22Rv1 (cell line): ENCODE data around the gene FIG4.
"Not testable (repeated sequence)": the region's sequence is repeated elsewhere in the genome, so short reads cannot be mapped to it uniquely, and the experiment has no call there.

ENCODE experiments used
- H3K27ac ChIP-seq: fragments of 450-650 bp; 2 replicates; pipeline ENCODE4 v1.5.1; 2017
- ZFX ChIP-seq: fragments of 450-650 bp; IDR thresholded peaks from 2 replicates; pipeline ENCODE4 v1.6.1; 2017; ENCODE audit warnings: antibody characterized with exemption, borderline replicate concordance
- TF ChIP-seq, protein P1 (sequence below): fragments of 450-650 bp; IDR thresholded peaks from 2 replicates; pipeline ENCODE4 v1.5.1; 2017; ENCODE audit warnings: mild to moderate bottlenecking

FIG4 gene

DNA sequence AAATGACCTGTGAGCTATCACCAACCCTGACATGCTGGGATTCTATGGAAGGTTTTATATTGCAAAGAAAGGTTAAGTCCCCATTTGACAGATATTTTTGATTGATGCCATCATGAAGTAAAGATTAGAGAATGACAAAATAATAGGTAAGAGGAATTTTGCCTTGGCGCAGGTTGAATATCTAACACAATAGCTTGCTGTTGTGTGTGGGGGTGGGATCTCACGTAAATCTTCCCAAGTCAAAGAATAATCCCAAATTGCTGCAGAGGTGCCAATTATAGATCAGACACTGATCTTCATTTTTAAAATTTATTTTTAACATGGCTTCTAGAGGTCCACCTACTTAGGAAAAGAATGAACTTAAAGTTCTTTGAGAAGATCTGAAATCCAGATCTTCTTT is 135.5 kb downstream of the FIG4 start:
- no peak overlapping the region for H3K27ac ChIP-seq
- no peak for TF ChIP-seq ZFX
- TF ChIP-seq, protein P1, sequence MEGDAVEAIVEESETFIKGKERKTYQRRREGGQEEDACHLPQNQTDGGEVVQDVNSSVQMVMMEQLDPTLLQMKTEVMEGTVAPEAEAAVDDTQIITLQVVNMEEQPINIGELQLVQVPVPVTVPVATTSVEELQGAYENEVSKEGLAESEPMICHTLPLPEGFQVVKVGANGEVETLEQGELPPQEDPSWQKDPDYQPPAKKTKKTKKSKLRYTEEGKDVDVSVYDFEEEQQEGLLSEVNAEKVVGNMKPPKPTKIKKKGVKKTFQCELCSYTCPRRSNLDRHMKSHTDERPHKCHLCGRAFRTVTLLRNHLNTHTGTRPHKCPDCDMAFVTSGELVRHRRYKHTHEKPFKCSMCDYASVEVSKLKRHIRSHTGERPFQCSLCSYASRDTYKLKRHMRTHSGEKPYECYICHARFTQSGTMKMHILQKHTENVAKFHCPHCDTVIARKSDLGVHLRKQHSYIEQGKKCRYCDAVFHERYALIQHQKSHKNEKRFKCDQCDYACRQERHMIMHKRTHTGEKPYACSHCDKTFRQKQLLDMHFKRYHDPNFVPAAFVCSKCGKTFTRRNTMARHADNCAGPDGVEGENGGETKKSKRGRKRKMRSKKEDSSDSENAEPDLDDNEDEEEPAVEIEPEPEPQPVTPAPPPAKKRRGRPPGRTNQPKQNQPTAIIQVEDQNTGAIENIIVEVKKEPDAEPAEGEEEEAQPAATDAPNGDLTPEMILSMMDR: no peak

DNA sequence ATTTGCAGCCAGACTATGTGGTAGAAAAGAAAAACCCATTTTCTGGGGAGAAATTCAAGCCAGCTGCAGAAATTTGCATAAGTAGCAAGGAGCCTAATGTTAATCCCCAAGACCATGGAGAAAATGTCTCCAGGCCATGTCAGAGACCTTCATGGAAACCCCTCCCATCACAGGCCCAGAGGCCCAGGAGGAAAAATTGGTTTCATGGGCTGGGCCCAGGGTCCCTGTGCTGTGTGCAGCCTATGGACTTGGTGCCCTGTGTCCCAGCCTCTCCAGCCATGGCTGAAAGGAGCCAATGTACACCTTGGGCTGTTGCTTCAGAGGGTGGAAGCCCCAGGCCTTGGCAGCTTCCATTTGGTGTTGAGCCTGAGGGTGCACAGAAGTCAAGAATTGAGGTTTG is 140.3 kb downstream of the FIG4 start:
- H3K27ac ChIP-seq: not testable (repeated sequence)

DNA sequence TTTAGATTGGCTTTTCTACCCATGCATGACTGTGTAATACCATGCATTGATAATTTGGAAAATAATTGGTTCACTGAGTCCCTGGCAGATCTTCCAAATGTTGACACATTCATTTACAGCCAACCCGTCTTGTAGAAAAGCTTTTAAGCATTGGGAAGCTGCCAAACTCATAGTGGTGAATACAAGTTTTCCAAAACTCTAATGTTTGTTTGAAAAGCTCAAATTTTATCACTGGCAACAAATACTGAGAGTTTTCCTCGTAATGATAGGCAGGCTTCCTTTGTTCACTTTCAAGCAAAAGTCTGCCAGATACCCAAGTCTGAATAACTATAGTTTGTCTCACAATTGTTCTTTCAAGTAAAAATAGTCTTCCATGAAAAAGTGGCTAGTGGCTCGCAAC is 143.0 kb downstream of the FIG4 start:
- H3K27ac ChIP-seq: no peak overlapping the region
- TF ChIP-seq, protein P1: no peak
- no peak for TF ChIP-seq ZFX

DNA sequence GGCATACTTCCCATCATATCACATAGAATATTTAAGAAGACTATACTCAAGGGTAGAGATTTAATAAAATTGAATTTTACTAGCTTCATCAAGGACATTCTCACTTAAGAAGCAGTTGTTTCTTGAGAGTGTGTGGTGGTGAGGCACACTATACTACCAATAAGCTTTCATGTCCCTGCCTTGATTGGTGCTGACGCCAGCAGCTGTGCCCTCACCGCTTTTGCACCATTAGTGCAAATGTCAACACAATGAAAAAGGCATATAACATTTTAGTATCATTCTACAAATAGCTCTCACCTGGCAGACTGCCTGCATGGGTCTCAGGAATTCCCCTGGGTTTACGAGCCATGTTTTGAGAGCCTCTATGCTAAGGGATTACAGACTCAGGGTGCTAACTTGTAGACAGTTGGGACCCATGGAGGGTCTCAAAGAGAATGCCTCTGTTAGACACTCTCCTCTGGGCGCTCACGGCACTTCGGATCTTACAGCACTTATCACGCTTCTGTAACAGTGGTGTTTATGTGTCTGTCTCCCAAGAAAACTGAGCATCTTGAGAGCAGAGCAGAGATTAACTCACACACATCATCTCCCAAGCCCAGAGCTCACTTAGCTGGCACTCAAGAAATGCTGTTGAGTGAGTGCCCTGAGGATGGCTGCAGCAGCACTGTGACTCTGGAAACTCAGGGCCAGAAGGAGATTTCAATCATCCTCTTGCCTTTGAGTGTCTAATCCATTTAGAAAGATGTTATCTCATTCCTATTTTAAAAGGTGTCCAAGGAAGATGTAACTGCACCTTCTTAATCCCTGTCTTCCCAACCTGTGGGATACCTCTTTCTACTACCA is 143.7 kb downstream of the FIG4 start:
- TF ChIP-seq, protein P1: no peak
- no peak for TF ChIP-seq ZFX
- no peak overlapping the region for H3K27ac ChIP-seq

DNA sequence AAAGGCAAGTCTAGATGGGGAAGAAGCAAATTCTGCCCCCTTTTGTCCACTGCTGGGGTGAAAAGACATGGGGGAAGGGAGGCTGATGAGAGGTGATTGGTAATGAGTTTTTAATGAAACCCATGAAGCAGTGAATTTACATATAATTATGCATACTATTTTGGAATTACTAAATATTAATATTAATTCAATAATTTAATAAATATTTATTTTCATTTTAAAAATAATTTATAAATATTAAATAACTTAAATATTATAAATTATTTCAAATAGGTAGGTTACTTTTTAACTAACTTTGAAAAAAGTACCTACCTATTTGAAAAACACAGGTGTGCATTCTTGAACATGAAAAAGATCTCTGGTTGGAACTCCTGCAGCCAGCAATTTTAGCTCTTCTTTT is 148.9 kb downstream of the FIG4 start:
- H3K27ac ChIP-seq: no peak overlapping the region
- TF ChIP-seq, protein P1: no peak
- TF ChIP-seq ZFX: no peak

DNA sequence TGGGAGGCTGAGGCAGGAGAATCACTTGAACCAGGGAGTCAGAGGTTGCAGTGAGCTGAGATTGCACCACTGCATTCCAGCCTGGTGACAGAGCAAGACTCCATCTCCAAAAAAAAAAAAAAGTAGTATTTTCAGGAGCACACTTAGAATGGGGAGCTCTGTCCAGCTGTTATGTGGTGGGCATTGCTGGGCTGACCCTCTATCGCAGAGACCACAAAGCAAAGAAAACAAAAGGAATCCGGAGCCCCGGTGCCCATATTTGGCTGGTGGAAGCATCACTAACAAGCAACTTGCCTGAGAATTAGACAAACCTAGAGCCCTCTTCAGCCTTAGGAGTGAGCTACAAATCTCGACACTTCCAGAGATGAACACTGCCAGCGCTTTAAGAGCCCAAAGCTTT is 149.7 kb downstream of the FIG4 start:
- no peak overlapping the region for H3K27ac ChIP-seq
- TF ChIP-seq, protein P1: no peak
- TF ChIP-seq ZFX: no peak

DNA sequence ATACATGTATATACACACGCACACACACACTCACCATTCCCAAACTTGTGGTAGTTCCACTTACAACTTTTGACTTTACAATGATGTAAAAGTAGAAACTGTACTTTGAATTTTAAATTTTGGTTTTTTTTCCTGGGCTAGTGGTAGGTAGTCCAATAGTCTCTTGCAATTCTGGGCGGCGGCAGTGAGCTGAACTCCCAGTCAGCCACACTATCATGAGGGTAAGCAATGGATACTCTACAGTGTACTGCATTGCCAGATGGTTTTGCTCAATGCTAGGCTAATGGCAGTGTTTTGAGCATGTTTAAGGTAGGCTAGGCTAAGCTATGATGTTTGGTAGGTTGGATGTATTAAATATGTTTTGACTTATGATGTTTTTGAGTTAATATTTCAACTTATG is 150.8 kb downstream of the FIG4 start:
- no peak for TF ChIP-seq ZFX
- TF ChIP-seq, protein P1: no peak
- no peak overlapping the region for H3K27ac ChIP-seq

DNA sequence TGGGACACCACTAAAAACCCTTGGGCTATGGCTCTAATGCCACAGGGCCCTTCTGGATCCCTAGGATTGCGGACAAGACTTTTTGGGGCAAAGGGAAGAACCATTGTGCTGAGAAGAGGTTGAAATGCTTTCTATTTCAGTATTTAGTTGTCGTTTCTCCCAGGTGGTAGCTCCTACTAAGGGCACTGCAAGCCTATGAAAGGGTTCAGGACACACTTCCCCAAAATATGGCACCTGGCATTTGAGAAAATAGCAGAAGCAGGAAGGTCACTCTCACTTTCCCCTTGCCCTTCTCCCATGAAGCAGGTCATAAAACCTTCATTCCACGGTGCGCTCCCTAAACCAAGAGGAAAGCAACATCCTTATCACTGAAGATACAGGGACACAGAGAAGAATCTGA is 161.6 kb downstream of the FIG4 start:
- TF ChIP-seq ZFX: no peak
- TF ChIP-seq, protein P1: no peak
- H3K27ac ChIP-seq: no peak overlapping the region
